OCI-LY7 (cell line): ENCODE results near the gene AFG3L2.

Experiments used
- EZH2phosphoT487 ChIP-seq: fragments of 200-600 bp; sonication (generic); IDR thresholded peaks from 2 replicates; pipeline ENCODE4 v1.6.1; 2018; ENCODE audit warnings: low read depth, borderline replicate concordance, mild to moderate bottlenecking, mixed run types, antibody characterized with exemption, low read length, moderate library complexity, mixed read lengths
- TF ChIP-seq, protein P1 (sequence below): fragments of 200-600 bp; sonication (generic); conservative IDR thresholded peaks from 2 replicates; pipeline ENCODE4 v1.5.1; 2014; ENCODE audit warnings: mild to moderate bottlenecking, antibody characterized with exemption, low read length, moderate library complexity, mixed read lengths

DNA sequence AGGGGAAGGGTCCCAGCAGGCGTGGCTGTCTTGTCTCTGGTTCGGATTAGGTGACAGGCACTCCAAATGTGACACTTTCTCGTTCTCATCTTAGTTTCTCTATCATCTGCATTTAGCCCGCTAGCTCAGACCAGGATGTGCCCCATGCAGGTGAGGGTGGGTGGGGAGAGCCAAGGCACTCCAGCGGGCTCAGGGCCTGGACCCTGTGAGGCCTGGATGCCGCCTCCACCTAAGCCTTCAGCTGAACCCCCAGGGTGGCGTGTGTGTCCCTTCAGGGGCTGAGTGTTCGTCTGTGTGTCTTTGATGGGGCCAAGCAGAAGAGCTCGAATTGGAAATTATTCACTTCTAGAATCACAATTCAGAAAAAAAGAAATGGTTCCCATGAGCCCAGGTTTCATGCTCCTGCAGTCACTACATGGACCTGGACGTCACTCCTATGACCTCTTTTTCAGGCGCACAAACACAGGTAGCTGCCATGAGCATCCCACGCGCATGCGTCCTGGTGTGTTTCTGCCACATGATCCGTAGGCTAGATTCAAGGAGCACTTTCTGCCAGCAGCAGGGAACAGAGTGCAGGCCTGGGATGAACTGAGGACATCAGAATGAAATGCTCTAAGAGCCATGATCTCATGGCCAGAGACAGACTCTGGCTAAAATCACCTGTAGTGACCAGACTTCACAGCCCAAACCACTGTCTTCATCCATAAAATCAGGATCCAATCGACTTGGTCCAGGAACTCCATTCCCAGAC lies 97.1 kb downstream of the AFG3L2 start:
- TF ChIP-seq, protein P1, sequence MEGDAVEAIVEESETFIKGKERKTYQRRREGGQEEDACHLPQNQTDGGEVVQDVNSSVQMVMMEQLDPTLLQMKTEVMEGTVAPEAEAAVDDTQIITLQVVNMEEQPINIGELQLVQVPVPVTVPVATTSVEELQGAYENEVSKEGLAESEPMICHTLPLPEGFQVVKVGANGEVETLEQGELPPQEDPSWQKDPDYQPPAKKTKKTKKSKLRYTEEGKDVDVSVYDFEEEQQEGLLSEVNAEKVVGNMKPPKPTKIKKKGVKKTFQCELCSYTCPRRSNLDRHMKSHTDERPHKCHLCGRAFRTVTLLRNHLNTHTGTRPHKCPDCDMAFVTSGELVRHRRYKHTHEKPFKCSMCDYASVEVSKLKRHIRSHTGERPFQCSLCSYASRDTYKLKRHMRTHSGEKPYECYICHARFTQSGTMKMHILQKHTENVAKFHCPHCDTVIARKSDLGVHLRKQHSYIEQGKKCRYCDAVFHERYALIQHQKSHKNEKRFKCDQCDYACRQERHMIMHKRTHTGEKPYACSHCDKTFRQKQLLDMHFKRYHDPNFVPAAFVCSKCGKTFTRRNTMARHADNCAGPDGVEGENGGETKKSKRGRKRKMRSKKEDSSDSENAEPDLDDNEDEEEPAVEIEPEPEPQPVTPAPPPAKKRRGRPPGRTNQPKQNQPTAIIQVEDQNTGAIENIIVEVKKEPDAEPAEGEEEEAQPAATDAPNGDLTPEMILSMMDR = no peak
- TF ChIP-seq EZH2phosphoT487 = no peak
